DOHH2 (cell line): ENCODE data around the gene KDR.

Experiments
- H3F3A ChIP-seq: fragments of 200-600 bp; sonication (generic), shearing (Covaris generic); 2 replicates; pipeline ENCODE4 v1.6.0; 2016; ENCODE audit warnings: antibody characterized with exemption, mild to moderate bottlenecking; ENCODE audit not compliant: control insufficient read depth, insufficient read depth
- H3K27ac ChIP-seq: fragments of 200-600 bp; sonication (generic); 2 replicates; pipeline ENCODE4 v1.5.1; 2014; ENCODE audit warnings: low read depth, mild to moderate bottlenecking, low read length, moderate library complexity
- H3K27me3 ChIP-seq: fragments of 200-600 bp; sonication (generic); 2 replicates; pipeline ENCODE4 v1.6.1; 2014; ENCODE audit warnings: mild to moderate bottlenecking, low read length, mixed read lengths; ENCODE audit not compliant: control insufficient read depth
- H3K36me3 ChIP-seq: fragments of 200-600 bp; sonication (generic); 2 replicates; pipeline ENCODE4 v1.6.1; 2014; ENCODE audit warnings: mild to moderate bottlenecking, low read length, moderate library complexity, mixed read lengths; ENCODE audit not compliant: control insufficient read depth
- H3K4me1 ChIP-seq: fragments of 200-600 bp; sonication (generic); 2 replicates; pipeline ENCODE4 v1.6.1; 2014; ENCODE audit warnings: mild to moderate bottlenecking, low read length, mixed read lengths; ENCODE audit not compliant: control insufficient read depth
- H3K4me2 ChIP-seq: fragments of 200-600 bp; sonication (generic); 2 replicates; pipeline ENCODE4 v1.6.0; 2014; ENCODE audit warnings: mild to moderate bottlenecking, low read length, moderate library complexity
- H3K4me3 ChIP-seq: fragments of 200-600 bp; sonication (generic); 2 replicates; pipeline ENCODE4 v1.5.1; 2014; ENCODE audit warnings: mild to moderate bottlenecking, low read length, mixed read lengths
- H3K79me2 ChIP-seq: fragments of 200-600 bp; sonication (generic); 2 replicates; pipeline ENCODE4 v1.6.1; 2014; ENCODE audit warnings: mild to moderate bottlenecking, low read length, mixed read lengths; ENCODE audit not compliant: control insufficient read depth
- H3K9me2 ChIP-seq: fragments of 200-600 bp; sonication (generic); replicated peaks from 2 replicates; pipeline ENCODE4 v1.6.1; 2014; ENCODE audit warnings: mild to moderate bottlenecking, low read length, mixed read lengths; ENCODE audit not compliant: control insufficient read depth
- H3K9me3 ChIP-seq: fragments of 200-600 bp; sonication (generic); 2 replicates; pipeline ENCODE4 v1.6.1; 2014; ENCODE audit warnings: antibody characterized with exemption, low read length, mixed read lengths; ENCODE audit not compliant: control insufficient read depth, insufficient read depth
- H4K20me1 ChIP-seq: fragments of 200-600 bp; sonication (generic); 2 replicates; pipeline ENCODE4 v1.6.0; 2014; ENCODE audit warnings: low read depth, mild to moderate bottlenecking, antibody characterized with exemption, low read length, moderate library complexity; ENCODE audit not compliant: control insufficient read depth, insufficient read depth
- CTCF ChIP-seq: fragments of 200-600 bp; sonication (generic); IDR thresholded peaks from one replicate; pipeline ENCODE4 v1.5.1; 2014; ENCODE audit warnings: antibody characterized with exemption, mild to moderate bottlenecking, low read depth, low read length; ENCODE audit not compliant: poor library complexity, severe bottlenecking
- EZH2phosphoT487 ChIP-seq: fragments of 200-600 bp; sonication (generic); IDR thresholded peaks from 2 replicates; pipeline ENCODE4 v1.6.1; 2017; ENCODE audit warnings: borderline replicate concordance, mild to moderate bottlenecking, antibody characterized with exemption, low read length, moderate library complexity, mixed read lengths

The KDR gene

GRCh38 chr4:55096045-55096444 lies 29.4 kb downstream of the KDR start:
- no peaks in the 10 kb centered on the region for H3K9me2 ChIP-seq
- no peaks in the 10 kb centered on the region for H3F3A ChIP-seq
- H4K20me1 ChIP-seq: no peaks in the 10 kb centered on the region
- H3K4me2 ChIP-seq: no peak overlapping the region
- no peaks in the 10 kb centered on the region for H3K4me1 ChIP-seq
- no peak overlapping the region for H3K4me3 ChIP-seq
- TF ChIP-seq CTCF (no peak), EZH2phosphoT487 (no peak)
- H3K79me2 ChIP-seq: no peaks in the 10 kb centered on the region
- no peaks in the 10 kb centered on the region for H3K27me3 ChIP-seq
- H3K9me3 ChIP-seq: no peaks in the 10 kb centered on the region
- no peaks in the 10 kb centered on the region for H3K36me3 ChIP-seq
- no peak overlapping the region for H3K27ac ChIP-seq

- Histone ChIP-seq H3F3A (no peaks in the 10 kb centered on the region), H3K4me3 (no peak overlapping the region), H4K20me1 (no peaks in the 10 kb centered on the region), H3K4me2 (no peak overlapping the region), H3K9me3 (no peaks in the 10 kb centered on the region), H3K4me1 (no peaks in the 10 kb centered on the region), H3K27ac (no peak overlapping the region), H3K9me2 (no peaks in the 10 kb centered on the region), H3K27me3 (no peaks in the 10 kb centered on the region), H3K79me2 (no peaks in the 10 kb centered on the region), H3K36me3 (no peaks in the 10 kb centered on the region)
- no peak for TF ChIP-seq CTCF
- TF ChIP-seq EZH2phosphoT487: no peak
These were observed 32.9 kb downstream of the KDR start for GRCh38 chr4:55092504-55092903.

- no peak overlapping the region for H3K4me2 ChIP-seq
- TF ChIP-seq EZH2phosphoT487: no peak
- no peak for TF ChIP-seq CTCF
- no peak overlapping the region for H3K4me3 ChIP-seq
- H4K20me1 ChIP-seq: no peaks in the 10 kb centered on the region
- no peak overlapping the region for H3K27ac ChIP-seq
- H3K79me2 ChIP-seq: no peaks in the 10 kb centered on the region
- H3K9me2 ChIP-seq: no peaks in the 10 kb centered on the region
- H3K4me1 ChIP-seq: no peaks in the 10 kb centered on the region
- no peaks in the 10 kb centered on the region for H3K9me3 ChIP-seq
- no peaks in the 10 kb centered on the region for H3F3A ChIP-seq
- no peaks in the 10 kb centered on the region for H3K36me3 ChIP-seq
- no peaks in the 10 kb centered on the region for H3K27me3 ChIP-seq
These were observed 35.5 kb downstream of the KDR start for GRCh38 chr4:55089916-55090315.

- no peaks in the 10 kb centered on the region for H3K4me1 ChIP-seq
These were observed 37.5 kb downstream of the KDR start for GRCh38 chr4:55087913-55088260.

More at GRCh38 chr4:55087913-55088260, 37.5 kb downstream of the KDR start:
- no peaks in the 10 kb centered on the region for H3K36me3 ChIP-seq
- H3K9me2 ChIP-seq: no peaks in the 10 kb centered on the region
- no peaks in the 10 kb centered on the region for H3K9me3 ChIP-seq
- H3K27me3 ChIP-seq: peaks cover 3% of the 10 kb centered on the region; the same call in 1 of the 2 replicates
- H3K4me2 ChIP-seq: no peak overlapping the region
- no peaks in the 10 kb centered on the region for H4K20me1 ChIP-seq
- no peak for TF ChIP-seq CTCF
- no peak for TF ChIP-seq EZH2phosphoT487
- H3K27ac ChIP-seq: no peak overlapping the region
- no peaks in the 10 kb centered on the region for H3K79me2 ChIP-seq
- no peak overlapping the region for H3K4me3 ChIP-seq
- no peaks in the 10 kb centered on the region for H3F3A ChIP-seq
